GM21360 (cell line): ENCODE results near the gene FAM222B.
"Not testable (repeated sequence)": the region's sequence is repeated elsewhere in the genome, so short reads cannot be mapped to it uniquely, and the experiment has no call there.

Source experiments
- ATAC-seq: cut with Tn5 transposase; IDR thresholded peaks from one replicate; pipeline ENCODE4 v1.9.1; 2021; ENCODE audit warnings: mild to moderate bottlenecking, moderate library complexity; ENCODE audit not compliant: unreplicated experiment

Gene FAM222B

DNA sequence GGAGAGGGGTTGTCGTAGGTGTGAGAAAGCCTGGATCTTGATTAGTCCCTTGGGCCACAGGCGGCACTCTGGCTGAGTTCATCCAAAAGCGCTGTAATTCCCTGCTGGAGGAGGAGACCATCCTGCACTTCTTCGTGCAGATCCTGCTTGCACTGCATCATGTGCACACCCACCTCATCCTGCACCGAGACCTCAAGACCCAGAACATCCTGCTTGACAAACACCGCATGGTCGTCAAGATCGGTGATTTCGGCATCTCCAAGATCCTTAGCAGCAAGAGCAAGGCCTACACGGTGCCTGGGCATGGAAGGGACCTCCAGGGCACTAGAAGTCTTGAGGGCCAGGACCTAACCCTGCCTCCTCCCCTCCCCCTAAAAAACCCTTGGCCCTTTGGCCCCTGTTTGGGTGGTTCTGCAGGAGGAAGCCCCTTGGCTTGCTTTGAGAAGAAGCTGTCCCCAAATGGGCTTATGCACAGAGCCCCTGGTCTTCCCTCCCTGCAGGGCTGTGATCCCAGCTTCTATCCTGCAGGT is 107.8 kb downstream of the FAM222B start:
- no peak for ATAC-seq

DNA sequence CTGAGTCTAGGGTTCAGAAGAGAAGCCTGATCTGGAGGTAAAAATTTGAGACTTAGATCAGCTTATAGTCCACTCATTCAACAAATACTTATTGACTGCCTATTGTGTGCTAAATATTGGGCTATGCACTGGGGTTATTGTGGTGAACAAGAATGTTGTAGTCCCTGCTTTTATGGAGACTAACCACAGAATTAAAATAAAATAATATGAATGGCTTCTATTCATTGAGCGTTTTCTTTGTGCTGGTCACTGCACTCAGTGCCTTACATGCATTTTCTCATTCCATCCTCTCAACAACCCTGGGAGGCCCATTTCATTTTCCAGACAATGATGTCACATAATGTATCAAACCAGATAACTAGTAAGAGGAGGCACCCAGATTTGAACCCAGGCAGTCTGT is 109.2 kb downstream of the FAM222B start:
- ATAC-seq = no peak

DNA sequence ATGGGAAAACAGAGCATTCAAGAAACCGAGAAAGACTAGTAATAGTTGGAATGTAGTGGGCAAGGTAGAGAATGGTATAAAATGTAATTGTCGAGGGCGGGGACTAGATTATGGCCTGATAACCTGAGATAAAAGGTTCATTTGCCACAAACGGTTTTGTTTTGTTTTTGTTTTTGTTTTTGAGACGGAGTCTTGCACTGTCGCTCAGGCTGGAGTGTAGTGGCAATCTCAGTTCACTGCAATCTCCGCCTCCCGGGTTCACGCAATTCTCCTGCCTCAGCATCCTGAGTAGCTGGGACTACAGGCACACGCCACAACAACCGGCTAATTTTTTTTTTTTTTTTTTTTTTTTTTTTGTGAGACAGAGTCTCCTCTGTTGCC is 112.7 kb downstream of the FAM222B start:
- no peak for ATAC-seq

DNA sequence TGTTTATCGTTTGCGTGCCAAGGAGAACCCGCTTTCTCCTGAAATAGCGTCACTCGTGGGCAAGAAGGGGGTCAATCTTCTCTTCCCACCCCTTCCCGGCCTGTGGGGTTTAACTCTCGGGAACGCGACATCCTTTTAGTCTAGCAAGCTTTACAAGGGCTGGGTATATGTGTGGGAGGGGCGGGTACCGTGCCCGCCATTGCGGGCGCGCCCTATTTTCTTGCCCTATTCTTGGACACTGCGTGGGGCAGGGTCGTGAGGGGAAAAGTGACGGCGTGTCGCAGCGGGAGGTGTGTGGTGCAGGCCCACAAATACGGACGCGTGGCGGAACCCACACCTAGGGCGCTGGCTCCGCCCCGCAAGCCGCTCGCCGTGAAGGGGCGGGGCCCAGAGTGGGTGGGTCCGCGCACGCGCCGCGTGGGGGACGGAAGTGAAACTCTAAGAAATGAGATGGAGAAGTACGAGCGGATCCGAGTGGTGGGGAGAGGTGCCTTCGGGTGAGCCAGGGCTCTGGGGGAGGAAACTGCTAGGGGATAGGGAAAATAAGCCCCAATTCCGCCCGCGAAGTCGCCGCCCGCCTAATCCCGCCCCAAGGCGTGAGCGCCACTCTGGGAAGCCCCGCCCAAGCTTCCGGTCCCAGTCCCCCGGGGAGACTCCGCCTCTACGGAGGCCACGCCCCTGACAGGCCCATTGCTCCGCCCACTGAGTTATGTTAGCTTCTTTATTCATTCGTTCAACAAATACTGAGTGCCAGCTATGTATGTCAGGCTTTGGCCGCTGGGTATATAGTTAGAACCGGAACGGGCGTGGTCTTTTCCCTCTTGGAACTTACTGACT is 114.0 kb downstream of the FAM222B start, which contains the start of gene NEK8:
Gene NEK8 (plus strand): TSS at position 425 of the 837 bp plus-strand sequence. CDS start 26 bp downstream, at position 451.
- ATAC-seq = peak; percentile 36

DNA sequence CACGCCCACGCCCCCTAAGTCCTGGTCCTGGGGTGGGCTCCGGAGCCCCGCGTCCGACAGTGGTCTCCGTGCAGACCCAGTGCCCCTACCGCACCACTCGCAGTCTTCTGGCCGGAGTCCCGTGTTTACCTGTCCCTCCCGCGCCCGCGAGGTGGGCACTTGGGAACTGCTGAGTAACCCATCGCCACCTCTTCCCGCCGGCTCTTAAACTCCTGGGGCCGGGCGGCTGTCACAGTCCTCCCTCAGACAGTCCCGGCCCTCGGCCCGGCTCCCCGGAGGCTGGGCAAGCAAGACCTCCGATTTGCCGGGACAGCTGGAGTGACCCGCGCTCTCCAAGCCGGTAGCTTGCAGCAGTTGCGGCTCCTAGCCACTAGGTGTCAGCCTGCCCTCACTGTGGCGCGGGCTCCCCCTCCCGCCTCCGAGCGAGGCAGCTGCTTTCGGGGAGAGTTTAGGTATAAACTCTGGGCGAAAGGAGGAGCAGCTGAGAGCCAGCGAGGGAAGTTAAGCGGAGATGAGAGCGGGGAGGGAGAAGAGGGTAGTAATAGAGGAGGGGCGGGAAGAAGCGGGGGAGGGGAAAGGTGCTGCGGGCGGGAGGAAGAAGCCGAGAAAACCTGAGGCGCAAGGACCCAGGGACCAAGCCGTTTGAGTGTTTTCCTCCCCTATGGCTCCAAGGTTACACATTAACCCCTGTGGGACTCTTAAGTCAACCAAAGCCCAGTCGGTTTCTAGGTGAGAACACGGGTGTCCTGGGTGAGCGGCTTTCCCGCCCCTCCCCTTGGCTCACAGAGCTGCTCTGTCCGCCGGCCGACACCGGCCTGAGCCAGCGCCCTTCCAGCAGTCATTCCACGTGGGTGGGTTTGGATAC is 115.7 kb downstream of the FAM222B start:
- ATAC-seq = peak; percentile 43

DNA sequence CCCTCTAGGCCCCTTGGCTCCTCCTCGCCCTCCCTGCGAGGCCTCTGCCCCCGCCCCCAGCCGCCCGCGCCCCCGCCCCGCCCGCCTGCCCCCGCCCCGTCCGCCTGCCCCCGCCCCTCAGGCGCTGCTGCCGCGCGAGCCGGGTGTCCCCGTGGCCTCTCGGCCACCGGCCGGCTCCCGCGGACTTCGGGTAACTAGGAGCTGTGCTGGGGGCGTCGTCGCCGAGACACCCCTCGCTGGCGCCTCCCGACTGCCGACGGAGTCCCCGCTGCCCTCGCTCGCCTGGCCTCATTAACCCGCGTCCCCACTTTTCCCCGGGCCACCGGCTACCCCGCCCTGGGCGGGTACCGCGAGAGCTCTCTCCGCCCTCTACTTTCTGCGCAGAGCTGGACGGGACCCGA is 116.4 kb downstream of the FAM222B start, which contains the start of gene TLCD1:
Gene TLCD1 (minus strand): TSS at position 8 of the 401 bp plus-strand sequence. CDS start 136 bp downstream, outside the sequence.
- ATAC-seq = no peak

DNA sequence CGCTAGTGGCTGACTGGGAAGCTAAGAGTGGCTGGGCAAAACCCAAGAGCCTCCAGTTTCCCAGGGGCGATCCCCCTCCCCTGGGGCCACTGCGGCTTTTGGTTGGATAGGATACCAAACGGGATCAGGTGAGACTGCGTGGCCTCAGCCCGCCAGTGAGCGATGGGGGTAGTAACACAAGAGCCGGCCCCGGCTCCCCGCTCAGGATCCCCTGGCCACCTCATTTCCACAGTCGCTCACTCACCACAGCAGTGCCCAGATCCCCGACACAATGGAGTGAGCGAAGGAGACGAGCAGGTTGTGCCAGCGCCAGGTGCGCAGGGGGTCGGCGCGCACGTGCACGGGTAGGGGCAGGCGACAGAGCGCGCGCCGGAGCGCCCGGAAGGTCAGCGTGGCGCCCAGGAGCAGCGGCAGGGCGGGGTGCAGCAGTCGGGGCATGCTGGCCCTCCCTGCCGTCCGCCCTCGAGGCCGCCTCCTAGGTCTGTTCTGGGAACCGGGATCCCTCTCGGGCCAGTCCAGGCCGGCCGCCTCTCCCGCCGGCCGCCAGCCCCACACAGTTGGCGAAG is 116.8 kb downstream of the FAM222B start:
- no peak for ATAC-seq

DNA sequence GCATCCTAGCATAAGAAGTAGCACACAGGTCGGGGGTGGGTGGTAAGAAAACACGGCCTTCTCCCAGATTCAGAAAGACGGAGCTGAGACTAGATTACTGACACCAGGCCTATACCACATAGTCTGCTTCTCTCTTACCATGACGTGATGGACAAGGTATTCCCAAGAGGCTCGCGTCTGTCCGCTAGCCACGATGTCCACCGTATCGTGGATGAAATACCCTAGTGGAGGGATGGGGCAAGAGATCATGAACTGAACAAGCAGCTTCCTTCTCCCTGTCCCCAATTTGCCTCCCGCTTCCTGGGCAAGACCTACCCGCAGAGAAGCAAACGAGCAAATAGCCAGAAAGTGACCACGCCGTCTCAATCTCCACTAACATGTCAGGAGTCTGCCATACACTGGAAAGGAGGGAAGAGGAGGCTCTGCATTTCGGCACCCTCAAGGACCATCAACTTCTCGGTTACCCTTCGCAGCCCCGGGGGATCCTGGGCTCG is 117.4 kb downstream of the FAM222B start:
- ATAC-seq = no peak

DNA sequence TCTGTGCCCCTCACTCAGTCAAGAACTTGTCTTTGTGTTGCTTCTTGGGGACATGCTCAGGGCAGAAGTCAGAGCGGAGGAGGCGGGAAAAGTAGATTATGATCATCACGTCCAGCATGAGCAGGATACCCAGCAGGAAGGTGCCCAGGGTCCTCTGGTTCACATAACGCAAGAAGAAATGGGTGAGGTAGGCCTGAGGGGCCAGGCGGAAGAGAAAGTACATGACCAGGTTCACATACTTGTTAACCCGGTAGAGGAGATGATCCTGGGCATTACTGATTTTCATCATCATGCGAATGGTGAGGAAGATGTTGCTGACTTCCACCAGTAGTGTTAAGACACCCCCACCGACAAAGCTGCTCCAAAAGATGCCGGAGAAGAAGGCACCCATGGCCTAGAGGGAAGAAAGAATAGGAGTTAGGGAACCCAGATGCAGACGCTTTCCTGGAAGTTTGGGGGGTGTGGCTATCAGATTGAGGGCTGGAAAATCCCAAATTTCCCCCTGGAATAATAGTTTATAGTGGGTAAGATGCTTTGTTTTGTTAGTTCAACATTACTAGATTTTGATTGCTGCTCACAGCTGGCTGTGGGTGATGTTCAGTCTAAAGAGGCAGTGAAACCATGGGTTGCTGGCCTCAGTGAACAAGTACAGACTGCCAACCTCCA is 118.0 kb downstream of the FAM222B start:
- no peak for ATAC-seq

DNA sequence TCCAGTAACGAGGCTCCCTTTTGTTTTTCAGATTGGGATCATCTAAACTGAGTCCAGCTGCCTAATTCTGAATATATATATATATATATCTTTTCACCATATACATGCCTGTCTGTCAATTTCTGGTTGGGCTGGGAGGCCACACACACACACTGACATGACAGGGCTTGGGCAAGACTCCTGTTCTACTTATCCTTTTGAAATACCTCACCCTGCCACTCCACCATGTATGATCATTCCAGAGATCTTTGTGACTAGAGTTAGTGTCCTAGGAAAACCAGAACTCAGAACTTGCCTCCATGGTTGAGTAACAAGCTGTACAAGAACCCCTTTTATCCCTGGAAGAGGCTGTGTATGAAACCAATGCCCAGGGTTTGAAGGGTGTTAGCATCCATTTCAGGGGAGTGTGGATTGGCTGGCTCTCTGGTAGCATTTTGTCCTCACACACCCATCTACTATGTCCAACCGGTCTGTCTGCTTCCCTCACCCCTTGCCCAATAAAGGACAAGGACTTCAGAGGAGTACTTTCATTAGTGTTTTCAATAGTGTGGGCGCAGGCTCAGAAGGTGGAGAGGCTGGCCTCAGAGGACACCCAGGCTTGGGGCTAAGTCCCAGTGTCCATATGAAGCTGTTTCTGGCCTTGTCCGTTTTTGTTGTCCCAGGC is 118.6 kb downstream of the FAM222B start:
- not testable (repeated sequence) for ATAC-seq

DNA sequence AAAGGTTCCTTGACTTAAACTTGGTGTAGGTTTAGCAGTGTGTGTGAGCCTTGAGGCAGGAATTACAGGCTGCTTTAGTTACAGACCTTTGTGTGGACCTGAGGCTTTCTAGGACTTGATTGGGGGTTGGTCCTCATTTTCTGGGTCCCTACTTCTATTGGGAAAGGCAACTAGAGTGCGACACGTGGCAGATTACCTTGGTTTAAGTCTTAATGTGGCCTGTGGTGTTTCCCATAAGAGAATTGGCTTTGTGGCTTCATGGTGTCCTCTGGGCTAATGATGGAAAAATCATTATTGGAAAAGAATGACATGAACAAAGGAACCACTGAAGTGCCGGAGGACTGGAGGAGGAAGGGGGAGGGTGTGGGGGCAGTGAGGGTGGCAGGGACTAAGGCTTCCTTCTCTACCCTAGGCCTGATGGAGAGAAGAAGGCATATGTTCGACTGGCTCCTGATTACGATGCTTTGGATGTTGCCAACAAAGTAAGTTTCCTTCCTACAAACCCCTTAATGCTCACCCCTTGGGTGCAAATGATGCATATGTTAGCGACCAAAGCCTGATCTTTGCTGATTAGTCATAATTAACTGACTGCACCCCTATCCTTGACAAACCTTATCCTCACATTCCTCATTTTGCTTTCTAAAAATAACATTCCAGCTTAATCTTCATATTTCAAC is 119.3 kb downstream of the FAM222B start:
- no peak for ATAC-seq

DNA sequence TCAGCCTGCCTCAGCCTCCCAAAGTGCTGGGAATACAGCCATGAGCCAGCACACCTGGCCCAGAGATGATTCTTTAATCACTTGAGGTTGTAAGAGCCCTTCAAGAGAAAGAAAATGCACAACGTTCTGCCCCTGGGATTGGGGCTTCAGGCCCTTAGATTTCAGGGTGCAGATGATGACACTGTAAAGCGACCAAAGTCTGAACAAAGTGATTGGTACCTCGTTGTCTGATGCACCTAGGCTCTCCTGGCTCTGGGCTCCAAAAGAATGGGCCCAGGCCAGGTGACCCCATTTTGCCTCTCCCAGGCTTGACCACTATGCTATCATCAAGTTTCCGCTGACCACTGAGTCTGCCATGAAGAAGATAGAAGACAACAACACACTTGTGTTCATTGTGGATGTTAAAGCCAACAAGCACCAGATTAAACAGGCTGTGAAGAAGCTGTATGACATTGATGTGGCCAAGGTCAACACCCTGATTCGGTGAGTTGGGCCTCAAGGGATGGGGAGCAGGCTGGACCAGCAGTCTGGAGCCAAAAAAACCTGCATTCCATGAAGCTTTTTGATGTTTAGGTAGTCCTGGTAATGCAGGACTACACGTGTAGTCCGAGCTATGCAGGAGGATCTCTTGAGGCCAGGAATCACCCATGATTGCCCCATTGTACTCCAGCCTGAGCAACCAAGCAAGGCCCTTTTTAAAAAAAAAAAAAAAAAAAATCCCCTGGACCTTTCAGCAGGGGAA is 120.0 kb downstream of the FAM222B start:
- no peak for ATAC-seq

DNA sequence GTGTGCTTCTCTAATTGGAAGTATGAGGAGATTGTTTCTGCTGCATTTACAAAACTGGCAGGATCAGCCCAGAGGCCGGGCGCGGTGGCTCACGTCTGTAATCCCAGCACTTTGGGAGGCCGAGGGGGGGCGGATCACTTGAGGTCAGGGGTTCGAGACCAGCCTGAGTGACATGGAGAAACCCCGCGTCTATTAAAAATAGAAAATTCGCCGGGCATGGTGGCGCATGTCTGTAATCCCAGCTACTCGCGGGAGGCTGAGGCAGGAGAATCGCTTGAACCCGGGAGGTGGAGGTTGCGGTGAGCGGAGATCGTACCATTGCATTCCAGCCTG is 121.6 kb downstream of the FAM222B start:
- not testable (repeated sequence) for ATAC-seq

DNA sequence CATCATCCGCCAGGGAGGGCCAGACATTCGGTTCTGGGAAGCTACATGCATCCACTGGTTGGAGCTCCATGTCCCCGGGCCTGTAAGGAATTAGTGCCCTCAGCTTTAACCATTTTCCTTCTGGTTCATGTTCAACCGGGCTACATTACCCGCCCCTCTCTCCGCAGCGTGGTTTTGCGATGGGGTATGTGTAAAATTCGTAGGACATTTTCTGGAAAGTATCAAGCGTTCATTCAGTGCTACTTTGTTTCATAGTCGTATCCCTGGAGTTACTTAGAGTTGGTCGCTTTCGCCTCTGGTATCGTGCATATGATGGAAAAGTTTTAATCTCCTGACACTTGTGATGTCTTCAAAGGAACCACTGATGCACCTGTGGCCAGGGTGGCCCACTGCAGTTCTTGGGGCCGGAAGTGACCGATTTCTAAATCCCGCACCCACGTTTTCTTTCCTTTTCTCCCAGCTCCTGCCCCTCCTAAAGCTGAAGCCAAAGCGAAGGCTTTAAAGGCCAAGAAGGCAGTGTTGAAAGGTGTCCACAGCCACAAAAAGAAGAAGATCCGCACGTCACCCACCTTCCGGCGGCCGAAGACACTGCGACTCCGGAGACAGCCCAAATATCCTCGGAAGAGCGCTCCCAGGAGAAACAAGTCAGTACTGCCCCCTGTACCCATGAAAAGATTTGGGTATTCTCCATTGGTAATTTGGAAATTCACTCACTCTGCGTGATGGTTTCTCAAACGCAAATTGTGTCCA is 122.2 kb downstream of the FAM222B start:
- no peak for ATAC-seq

DNA sequence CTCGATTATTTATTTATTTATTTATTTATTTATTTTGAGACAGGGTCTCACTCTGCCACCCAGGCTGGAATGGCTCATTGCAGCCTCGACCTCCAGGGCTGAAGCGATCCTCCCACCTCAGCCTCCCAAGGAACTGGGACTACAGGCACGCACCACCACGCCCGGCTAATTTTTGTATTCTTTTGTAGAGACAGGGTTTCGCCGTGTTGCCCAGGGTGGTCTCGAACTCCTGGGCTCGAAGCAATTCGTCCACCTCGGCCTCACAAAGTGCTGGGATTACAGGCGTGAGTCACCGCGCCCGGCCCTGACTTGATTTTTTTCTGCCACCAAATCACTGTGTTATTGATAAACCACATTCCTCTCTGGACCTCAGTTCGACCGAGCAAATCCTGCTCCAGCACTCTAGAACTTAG is 123.6 kb downstream of the FAM222B start:
- no peak for ATAC-seq

DNA sequence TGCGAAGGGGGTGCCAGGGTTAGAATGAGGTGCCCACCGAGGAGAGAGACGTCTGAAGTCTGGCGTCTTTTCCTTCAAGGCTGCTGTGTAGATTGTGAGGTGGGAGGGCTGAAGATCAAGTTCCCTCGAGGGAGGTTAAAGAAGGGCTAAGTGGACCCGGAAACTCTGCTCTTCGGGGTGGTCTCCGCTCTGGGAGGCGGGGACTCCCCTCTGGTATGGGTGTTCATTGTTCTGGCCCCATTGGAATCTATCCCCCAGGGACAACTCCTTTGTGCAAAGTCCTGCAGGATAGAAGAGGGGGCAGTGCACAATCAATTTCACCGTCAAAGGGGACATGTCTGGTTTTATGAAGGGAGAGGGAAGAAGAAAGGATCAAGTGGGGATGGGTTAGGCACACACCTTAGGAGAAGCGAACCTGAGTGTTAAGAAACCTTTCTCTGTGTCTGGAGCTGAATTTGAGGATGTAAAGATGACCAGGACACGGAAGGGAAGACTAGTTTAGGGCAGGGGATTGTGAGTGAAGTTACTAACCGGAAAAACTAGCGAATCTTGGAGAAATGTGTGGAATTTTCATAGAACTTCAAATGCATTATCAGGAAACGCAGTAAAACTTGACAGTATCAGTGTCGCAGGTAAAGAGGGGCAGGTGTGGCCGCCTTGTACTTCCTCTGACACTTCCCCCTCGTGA is 124.1 kb downstream of the FAM222B start:
- no peak for ATAC-seq

DNA sequence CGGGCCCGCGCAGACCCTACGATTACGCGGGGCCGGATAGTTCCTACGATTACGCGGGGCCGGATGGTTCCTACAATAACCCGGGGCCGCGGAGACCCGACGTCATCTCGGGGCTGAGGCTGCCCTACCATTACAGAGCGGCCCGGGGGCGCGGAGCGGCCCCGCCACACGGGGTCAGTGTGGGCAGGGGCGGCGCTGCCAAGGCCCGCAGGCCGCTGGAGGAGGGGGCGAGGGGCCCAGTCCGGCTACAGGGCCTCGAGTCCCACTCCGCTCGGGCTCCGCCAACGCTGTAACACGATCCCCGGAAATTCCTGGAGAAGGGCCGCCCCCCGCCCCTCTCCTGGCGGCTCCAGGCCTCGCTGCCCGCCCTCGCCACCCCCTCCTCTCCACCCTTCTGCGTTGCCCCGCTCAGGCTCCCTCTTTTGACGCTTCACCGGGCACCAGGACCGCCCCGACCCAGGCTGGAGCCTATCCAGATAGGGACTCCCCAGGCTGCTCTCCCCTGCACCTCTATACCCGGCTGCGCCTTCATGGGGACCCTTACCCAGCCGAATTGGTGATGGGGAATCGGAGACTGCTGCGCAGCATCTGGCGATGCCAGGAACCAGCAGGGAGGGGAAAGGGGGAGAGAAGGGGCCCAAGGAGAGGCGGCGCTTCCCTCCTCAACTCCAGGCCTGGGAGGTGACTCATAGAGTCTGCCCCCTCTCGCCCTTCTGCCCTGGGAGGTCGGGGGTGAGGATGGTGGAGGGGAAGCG is 124.8 kb downstream of the FAM222B start, which contains the start of gene RAB34:
Gene RAB34 (minus strand): TSS at position 291 of the 755 bp plus-strand sequence. CDS start 602 bp downstream, outside the sequence.
- no peak for ATAC-seq
